Inflammatory macrophage treated with lipopolysaccharide for 1 hour (primary cell): ENCODE data around the gene HS3ST4.

Experiments
- DNase-seq, 2 donors: peaks; one replicate each; pipeline ENCODE4 v3.0.0-alpha.2; 2020 to 2022

HS3ST4 gene

GRCh38 chr16:25828510-25828909 is 136.8 kb downstream of the HS3ST4 start:
- no peak for DNase-seq

GRCh38 chr16:25832291-25832690 is 140.5 kb downstream of the HS3ST4 start:
- DNase-seq = no peak

- DNase-seq = no peak
Observed at GRCh38 chr16:25834101-25834500, 142.3 kb downstream of the HS3ST4 start.

DNA sequence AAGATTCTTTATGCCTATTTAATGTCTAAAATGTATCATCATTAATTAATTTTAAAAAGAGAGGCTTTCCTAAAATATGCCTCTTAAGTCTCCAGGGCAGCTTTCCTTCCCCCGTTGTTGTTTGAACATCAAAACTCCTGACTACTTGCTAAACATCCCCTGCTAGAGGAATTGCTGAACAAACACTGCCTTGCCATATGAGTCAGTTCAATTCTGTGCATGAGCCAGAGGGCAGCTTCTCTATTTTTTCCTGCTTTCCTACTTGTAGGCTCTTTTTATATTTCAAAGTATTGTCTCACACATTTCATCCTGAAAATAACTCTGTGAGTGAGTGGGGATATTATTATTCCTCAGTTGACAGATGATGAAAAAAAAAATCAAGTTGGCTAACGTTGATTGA is 143.4 kb downstream of the HS3ST4 start:
- peak in 1 of 2 donors; percentile 9 for DNase-seq

GRCh38 chr16:25838724-25839186 is 147.0 kb downstream of the HS3ST4 start:
- DNase-seq = peak; percentile 24 to 62

- DNase-seq = no peak
Observed at GRCh38 chr16:25841761-25842160, 150.0 kb downstream of the HS3ST4 start.

- no peak for DNase-seq
Observed at GRCh38 chr16:25845901-25846300, 154.1 kb downstream of the HS3ST4 start.

DNA sequence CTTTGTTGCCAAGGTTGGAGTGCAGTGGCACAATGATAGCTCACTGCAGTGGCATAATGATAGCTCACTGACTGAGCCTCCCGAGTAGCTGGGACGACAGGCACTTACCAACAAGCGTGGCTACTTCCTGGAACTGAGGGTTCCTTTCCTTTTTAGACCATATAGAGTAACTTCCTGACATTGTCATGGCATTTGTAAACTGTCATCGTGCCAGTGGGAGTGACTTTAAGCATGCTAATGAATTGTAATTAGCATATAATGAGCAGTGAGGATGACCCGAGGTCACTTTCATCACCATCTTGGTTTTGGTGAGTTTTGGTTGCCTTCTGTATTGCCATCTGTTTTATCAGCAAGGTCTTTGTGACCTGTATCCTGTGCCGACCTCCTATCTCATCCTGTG is 162.4 kb downstream of the HS3ST4 start:
- DNase-seq = no peak

- no peak for DNase-seq
Observed at GRCh38 chr16:25855063-25855462, 163.3 kb downstream of the HS3ST4 start.

DNA sequence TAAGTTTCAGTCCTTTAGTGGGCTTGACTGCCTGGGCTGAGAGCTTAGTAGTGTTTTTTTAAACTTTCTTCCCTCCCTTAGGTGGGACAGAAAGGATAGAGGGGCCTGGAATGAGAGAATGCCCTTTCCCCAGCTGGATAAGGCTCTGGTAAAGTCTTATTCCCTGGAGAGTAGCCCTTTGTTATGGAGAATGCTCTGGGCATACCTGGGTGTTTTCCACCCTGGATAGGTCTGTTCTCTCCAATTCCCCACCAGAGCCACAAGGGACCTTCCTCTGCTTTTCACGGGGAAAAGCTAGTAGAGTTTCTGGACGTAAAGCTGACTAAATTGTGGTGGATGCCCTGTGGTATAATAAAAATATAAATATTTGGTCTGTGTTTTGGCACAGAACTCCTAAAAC is 164.1 kb downstream of the HS3ST4 start:
- DNase-seq = no peak

GRCh38 chr16:25859645-25860044 is 167.9 kb downstream of the HS3ST4 start:
- no peak for DNase-seq

DNA sequence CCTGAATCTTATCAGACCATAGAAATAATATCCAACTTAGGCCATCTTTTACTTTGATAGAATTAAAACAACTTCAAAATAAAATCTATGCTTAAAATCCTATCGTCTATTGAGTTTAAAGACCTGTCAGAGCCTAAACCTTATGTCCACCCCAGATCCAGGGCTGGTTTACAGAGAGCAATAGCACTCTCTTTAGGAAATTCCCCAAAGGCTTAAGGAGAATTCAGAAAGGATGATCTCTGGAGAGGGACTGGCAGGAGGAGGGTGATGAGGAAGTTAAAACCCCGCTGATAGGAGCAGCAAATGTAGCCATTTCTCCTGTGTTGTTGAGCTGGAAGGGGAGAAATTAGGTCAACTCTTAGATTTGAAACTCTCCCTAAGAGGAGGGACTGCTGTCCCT is 175.3 kb downstream of the HS3ST4 start:
- no peak for DNase-seq

- no peak for DNase-seq
Observed at GRCh38 chr16:25868106-25868505, 176.3 kb downstream of the HS3ST4 start.

GRCh38 chr16:25868706-25869370 is 177.1 kb downstream of the HS3ST4 start:
- DNase-seq = no peak

GRCh38 chr16:25872369-25873070 is 180.8 kb downstream of the HS3ST4 start:
- DNase-seq = no peak

DNA sequence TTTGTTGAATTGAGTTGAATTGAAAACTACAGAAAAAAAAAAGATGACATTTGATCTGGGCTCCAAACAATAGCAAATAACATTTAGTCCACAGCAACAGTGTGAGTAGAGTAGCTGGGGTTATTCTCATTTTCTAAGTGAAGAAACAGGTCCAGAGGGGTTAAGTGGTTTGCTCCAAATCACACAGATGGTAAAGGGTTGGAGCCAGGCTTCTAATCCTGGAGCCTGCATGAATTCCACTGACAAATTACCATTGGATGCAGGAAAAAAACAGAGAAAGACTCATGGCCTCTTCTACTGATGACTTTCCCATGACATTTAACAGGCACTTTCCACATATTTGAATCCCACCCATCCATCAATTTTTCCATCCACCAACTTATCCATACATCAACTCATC is 182.4 kb downstream of the HS3ST4 start:
- DNase-seq = no peak

DNA sequence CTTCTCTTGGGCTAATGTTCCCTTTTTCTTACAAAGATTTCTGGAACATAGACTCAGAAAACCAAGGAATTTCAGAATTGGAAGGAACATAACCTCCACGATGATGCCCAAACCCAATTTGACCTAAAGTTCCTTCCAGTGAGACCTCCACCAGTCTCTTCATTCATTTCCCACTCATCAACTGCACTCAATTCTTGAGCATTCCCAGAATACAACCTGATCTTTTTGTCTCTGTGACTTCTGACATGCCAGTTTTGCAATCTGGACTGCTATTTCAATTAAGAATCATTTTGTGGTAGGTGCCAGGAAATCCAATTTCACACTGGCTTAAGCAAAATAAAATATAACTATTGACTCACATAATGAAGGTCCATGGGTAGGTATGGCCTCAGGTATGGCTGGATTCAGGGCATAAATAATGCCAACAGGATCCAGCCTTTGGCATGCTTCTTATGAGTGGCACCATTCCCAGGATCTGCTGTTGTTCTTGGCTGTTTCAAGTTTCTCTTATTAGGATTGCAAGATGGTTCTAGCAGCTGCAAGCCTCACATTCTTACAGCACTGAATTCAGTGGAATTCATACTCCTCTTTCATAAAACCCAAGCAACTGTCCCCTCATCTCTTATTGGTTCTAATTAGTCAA is 184.3 kb downstream of the HS3ST4 start:
- DNase-seq = no peak

DNA sequence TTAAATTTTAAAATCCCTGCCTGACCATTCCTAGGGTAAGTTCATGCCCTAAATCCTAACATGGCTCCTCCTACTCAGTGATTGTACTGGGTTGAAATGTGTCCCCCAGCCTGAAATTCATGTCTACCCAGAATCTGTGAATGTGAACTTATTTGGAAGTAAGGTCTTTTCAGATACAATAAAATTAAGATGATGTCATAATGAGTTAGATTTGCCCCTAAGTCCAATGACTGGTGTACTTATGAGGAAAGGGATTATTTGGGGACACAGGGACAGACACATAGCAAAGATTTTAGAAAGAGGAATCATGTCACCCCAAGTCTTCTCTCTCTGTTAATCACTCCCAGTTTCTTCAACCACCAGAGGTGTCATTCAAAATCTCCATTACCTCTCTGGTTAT is 185.3 kb downstream of the HS3ST4 start:
- DNase-seq = no peak

DNA sequence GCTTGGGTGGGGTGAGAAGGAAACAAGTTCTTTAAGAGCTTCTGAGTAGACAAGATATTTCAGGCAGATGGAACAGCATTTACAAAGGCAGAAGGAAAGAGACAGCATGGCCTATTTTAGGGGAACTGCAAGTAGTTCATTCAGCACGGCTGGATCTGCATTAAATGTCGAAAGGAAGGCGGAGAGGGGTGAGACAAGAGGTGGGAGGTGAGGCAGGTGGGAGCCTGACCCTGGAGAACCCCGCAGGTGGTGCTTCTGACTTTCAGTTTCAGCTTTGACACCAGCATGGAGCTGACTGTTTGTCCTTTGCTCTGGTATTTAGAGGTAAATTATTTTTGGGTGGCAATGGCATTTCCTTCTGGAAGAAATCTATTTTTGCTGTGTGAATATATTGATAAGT is 194.8 kb downstream of the HS3ST4 start:
- no peak for DNase-seq

GRCh38 chr16:25888868-25889267 is 197.1 kb downstream of the HS3ST4 start:
- DNase-seq = no peak

GRCh38 chr16:25893332-25893731 is 201.6 kb downstream of the HS3ST4 start:
- no peak for DNase-seq

- no peak for DNase-seq
Observed at GRCh38 chr16:25894093-25894492, 202.3 kb downstream of the HS3ST4 start.

- DNase-seq = no peak
Observed at GRCh38 chr16:25895380-25895779, 203.6 kb downstream of the HS3ST4 start.

- no peak for DNase-seq
Observed at GRCh38 chr16:25896411-25896810, 204.7 kb downstream of the HS3ST4 start.
